NCI-H774 (cell line): ENCODE results near the gene RUVBL1.

Source experiments
- DNase-seq: peaks from one replicate; lab custom pipeline; 2025; lab: John Stamatoyannopoulos, UW

The RUVBL1 gene

GRCh38 chr3:128066676-128067075 is 56.9 kb downstream of the RUVBL1 start:
- no peak for DNase-seq

- no peak for DNase-seq
These were observed 57.5 kb downstream of the RUVBL1 start for GRCh38 chr3:128066114-128066513.

- no peak for DNase-seq
These were observed 58.6 kb downstream of the RUVBL1 start for GRCh38 chr3:128064962-128065361.

GRCh38 chr3:128063865-128064264 is 59.7 kb downstream of the RUVBL1 start:
- DNase-seq = no peak

- no peak for DNase-seq
These were observed 61.4 kb downstream of the RUVBL1 start for GRCh38 chr3:128062033-128062745.

- no peak for DNase-seq
These were observed 62.9 kb downstream of the RUVBL1 start for GRCh38 chr3:128060473-128061381.

- DNase-seq = no peak
These were observed 67.4 kb downstream of the RUVBL1 start for GRCh38 chr3:128056258-128056657.

- no peak for DNase-seq
These were observed 69.2 kb downstream of the RUVBL1 start for GRCh38 chr3:128054367-128054766.

GRCh38 chr3:128053614-128054013 is 70.0 kb downstream of the RUVBL1 start:
- no peak for DNase-seq

- DNase-seq = no peak
These were observed 70.8 kb downstream of the RUVBL1 start for GRCh38 chr3:128052595-128053351.

- peak; percentile 96 for DNase-seq
These were observed 71.6 kb downstream of the RUVBL1 start, which contains the start of gene SEC61A1 for GRCh38 chr3:128051837-128052594. Gene SEC61A1 (plus strand): TSS chr3:128052437. CDS start chr3:128052553, 116 bp downstream.

GRCh38 chr3:128051459-128051836 is 72.2 kb downstream of the RUVBL1 start:
- DNase-seq = no peak

- no peak for DNase-seq
These were observed 73.0 kb downstream of the RUVBL1 start for GRCh38 chr3:128050597-128050996.

- DNase-seq = no peak
These were observed 82.3 kb downstream of the RUVBL1 start for GRCh38 chr3:128041344-128041743.

- no peak for DNase-seq
These were observed 83.0 kb downstream of the RUVBL1 start for GRCh38 chr3:128040660-128041059.

GRCh38 chr3:128040041-128040440 is 83.6 kb downstream of the RUVBL1 start:
- no peak for DNase-seq

- no peak for DNase-seq
These were observed 87.5 kb downstream of the RUVBL1 start for GRCh38 chr3:128036119-128036518.

- DNase-seq = no peak
These were observed 90.5 kb downstream of the RUVBL1 start for GRCh38 chr3:128033102-128033501.
